K562 (cell line): ENCODE measurements around the gene RCSD1. TPM values are rescaled to one million over a fixed set of nuclear protein-coding genes. Genes with fewer than 3 reads are reported as not detected.
A peak's percentile ranks its signal among the peaks of the same experiment; 100 is the strongest.

Experiments used
- ATAC-seq: fragments of 200-7000 bp; cut with Tn5 transposase; 3 replicates; pipeline ENCODE4 v1.9.1; 2020; ENCODE audit warnings: moderate library complexity
- BruUV-seq: library from RNA; stranded (reverse); fragments of 400-500 nt; replicated peaks from 2 replicates; lab custom pipeline; 2021; lab: Mats Ljungman, UMichigan
- CTCF ChIA-PET: fragments of 300-600 bp; formaldehyde crosslinking; extraction: SDS; loops from one replicate; lab custom pipeline; 2021; ENCODE audit warnings: low intra/inter-chr PET ratio; lab: Yijun Ruan, JAX
- POLR2A ChIA-PET: fragments of 300-600, 350-650 bp; sonication (Branson Sonifier 250); formaldehyde crosslinking; extraction: SDS; loops from one replicate; lab custom pipeline; 2021; ENCODE audit warnings: antibody characterized with exemption, inconsistent platforms; lab: Yijun Ruan, JAX
- DNase-seq, 4 experiments: peaks; one replicate each; pipeline versions ENCODE4 v3.0.0 to v3.0.0-alpha.2; 2011 to 2018; ENCODE audit warnings: low spot score in 3 of 4, mixed read lengths in 3 of 4; ENCODE audit errors: extremely low read depth in 1 of 4
- FAIRE-seq: peaks from 2 replicates; lab custom pipeline; 2011; peaks lifted over from hg19 to GRCh38; lab: Jason Lieb, UNC
- H2AFZ ChIP-seq: 2 replicates; pipeline ENCODE4 v1.6.0; 2011; ENCODE audit warnings: low read depth, low read length, control low read depth, inconsistent platforms
- H3K27ac ChIP-seq: fragments of 200-600 bp; 3 replicates; pipeline ENCODE4 v1.8.0; 2011; ENCODE audit warnings: low read depth, mild to moderate bottlenecking, control low read depth, inconsistent platforms, low read length, moderate library complexity, mixed read lengths; ENCODE audit errors: extremely low read depth
- H3K27me3 ChIP-seq, 2 experiments: fragments of 300-600 bp in 1 of 2; 2 replicates in 1 of 2; 3 replicates in 1 of 2; pipeline versions ENCODE4 v1.6.0 to v1.8.0; 2011; ENCODE audit warnings: inconsistent platforms in 2 of 2, low read length in 2 of 2, mild to moderate bottlenecking in 1 of 2, mixed read lengths in 1 of 2, moderate library complexity in 1 of 2; ENCODE audit not compliant: control insufficient read depth in 2 of 2, insufficient read depth in 2 of 2
- H3K36me3 ChIP-seq: fragments of 300-600 bp; 3 replicates; pipeline ENCODE4 v1.8.0; 2011; ENCODE audit warnings: mild to moderate bottlenecking, low read length, inconsistent platforms; ENCODE audit not compliant: control insufficient read depth, insufficient read depth
- H3K4me1 ChIP-seq, 2 experiments: fragments of 200-600 bp in 1 of 2; replicated peaks in 1 of 2; 2 replicates in 1 of 2; 3 replicates in 1 of 2; pipeline versions ENCODE4 v1.5.1 to v1.8.0; 2011; ENCODE audit warnings: inconsistent platforms in 2 of 2, low read length in 2 of 2, mild to moderate bottlenecking in 1 of 2, mixed read lengths in 1 of 2, moderate library complexity in 1 of 2; ENCODE audit not compliant: control insufficient read depth in 2 of 2, insufficient read depth in 2 of 2
- H3K4me2 ChIP-seq: 2 replicates; pipeline ENCODE4 v1.6.1; 2011; ENCODE audit warnings: low read length, control low read depth, inconsistent platforms, mixed read lengths; ENCODE audit not compliant: insufficient read depth
- H3K4me3 ChIP-seq: fragments of 200-600 bp; sonication (generic), shearing (Covaris generic); 2 replicates; pipeline ENCODE4 v1.5.1; 2016; ENCODE audit warnings: control low read depth, inconsistent platforms
- H3K79me2 ChIP-seq: fragments of 200-600 bp; 3 replicates; pipeline ENCODE4 v1.8.0; 2011; ENCODE audit warnings: low read length, inconsistent platforms; ENCODE audit not compliant: control insufficient read depth, insufficient read depth
- H3K9ac ChIP-seq, 2 experiments: 2 replicates each; pipeline versions ENCODE4 v1.6.0 to v1.6.1; 2011; ENCODE audit warnings: low read depth in 2 of 2, low read length in 2 of 2, control low read depth in 1 of 2, inconsistent platforms in 1 of 2, mild to moderate bottlenecking in 1 of 2, mixed read lengths in 1 of 2; ENCODE audit not compliant: insufficient read depth in 1 of 2
- H3K9me1 ChIP-seq: one replicate; pipeline ENCODE4 v1.6.0; 2011; ENCODE audit warnings: inconsistent platforms, mild to moderate bottlenecking, low read length, moderate library complexity; ENCODE audit not compliant: control insufficient read depth, insufficient read depth
- H3K9me3 ChIP-seq: replicated peaks from 2 replicates; pipeline ENCODE4 v1.5.1; 2011; ENCODE audit warnings: low read depth, low read length, inconsistent platforms; ENCODE audit not compliant: control insufficient read depth, insufficient read depth
- H4K20me1 ChIP-seq: replicated peaks from 2 replicates; pipeline ENCODE4 v1.6.1; 2011; ENCODE audit warnings: low read length, inconsistent platforms, mixed read lengths; ENCODE audit not compliant: control insufficient read depth, insufficient read depth
- DIDO1 ChIP-seq: fragments of 450-650 bp; IDR thresholded peaks from 2 replicates; pipeline ENCODE4 v1.6.1; 2016; ENCODE audit warnings: low read depth, missing biosample characterization, missing genetic modification characterization
- KAT8 ChIP-seq: fragments of 450-650 bp; IDR thresholded peaks from 2 replicates; pipeline ENCODE4 v1.6.1; 2016; ENCODE audit warnings: low read depth, mild to moderate bottlenecking
- POLR2AphosphoS2 ChIP-seq: IDR thresholded peaks from 2 replicates; pipeline ENCODE4 v1.6.1; 2012; ENCODE audit warnings: low read length, improper control_type of control experiment
- RB1 ChIP-seq: fragments of 450-650 bp; IDR thresholded peaks from 2 replicates; pipeline ENCODE4 v1.6.1; 2017; ENCODE audit warnings: low read depth, mild to moderate bottlenecking
- SMARCA5 ChIP-seq: fragments of 450-650 bp; IDR thresholded peaks from 2 replicates; pipeline ENCODE4 v1.6.1; 2016
- WGBS: fragments of 100-300 bp; shearing (Covaris generic); methylation state at CpG from one replicate; pipeline ENCODE4 v1.1.6; 2016; ENCODE audit warnings: low coverage, mixed read lengths; ENCODE audit not compliant: insufficient coverage; ENCODE audit errors: missing lambda C conversion rate; 5-methylcytosine and 5-hydroxymethylcytosine counted together
- in situ Hi-C: fragments of 300-500 bp; cut with MboI; formaldehyde crosslinking; loops from 4 replicates; pipeline ENCODE4 v1.15.0; 2018; ENCODE audit warnings: inconsistent platforms, mixed read lengths
- intact Hi-C: fragments of 100-400 bp; cut with micrococcal nuclease; formaldehyde crosslinking; loops from 2 replicates; pipeline ENCODE4 v1.14.2; 2022
- polyA plus RNA-seq, 8 experiments: library from polyadenylated mRNA; depleted of rRNA in 4 of 8; stranded (reverse) in 5 of 8; unstranded in 3 of 8; fragments of >200 nt; fragmentation: Nextera tagmentation in 2 of 8; fragmentation: Illumina TruSeq in 1 of 8; extraction: Ambion mirVana in 2 of 8; extraction: Trizol in 1 of 8; gene quantifications; 2 replicates each; pipeline versions ENCODE4 v1.2.1 to v1.2.3, GENCODE V29; 2011 to 2014; ENCODE audit warnings: inconsistent platforms in 1 of 8, missing spikeins in 1 of 8
- total RNA-seq, 7 experiments: library from RNA; depleted of rRNA in 6 of 7; stranded (reverse); fragments of >200 nt in 6 of 7; fragmentation: Illumina TruSeq in 2 of 7; extraction: Trizol in 2 of 7; gene quantifications; 2 replicates each; pipeline versions ENCODE4 v1.2.1 to v1.2.3, GENCODE V29; 2011 to 2021; ENCODE audit warnings: low replicate concordance in 1 of 7
- TF ChIP-seq, protein P1 (sequence below): sonication (generic); formaldehyde crosslinking; IDR thresholded peaks from 2 replicates; pipeline ENCODE4 v1.8.1; 2022; ENCODE audit warnings: missing genetic modification reagents
- TF ChIP-seq, protein P2 (sequence below): sonication (generic); formaldehyde crosslinking; IDR thresholded peaks from 2 replicates; pipeline ENCODE4 v1.5.0; 2020; ENCODE audit warnings: missing genetic modification reagents
- TF ChIP-seq, protein P3 (sequence below): fragments of 150-350 bp; IDR thresholded peaks from 2 replicates; pipeline ENCODE4 v1.6.1; 2014; ENCODE audit warnings: low read depth, mild to moderate bottlenecking, low read length, borderline replicate concordance

The RCSD1 gene
- total and polyA plus RNA-seq, 9 of the 15 experiments (the other 6 are each of a cell fraction or from before 2014, with no cell fraction given) = 7.8 to 69.8 (median 45.3) TPM

DNA sequence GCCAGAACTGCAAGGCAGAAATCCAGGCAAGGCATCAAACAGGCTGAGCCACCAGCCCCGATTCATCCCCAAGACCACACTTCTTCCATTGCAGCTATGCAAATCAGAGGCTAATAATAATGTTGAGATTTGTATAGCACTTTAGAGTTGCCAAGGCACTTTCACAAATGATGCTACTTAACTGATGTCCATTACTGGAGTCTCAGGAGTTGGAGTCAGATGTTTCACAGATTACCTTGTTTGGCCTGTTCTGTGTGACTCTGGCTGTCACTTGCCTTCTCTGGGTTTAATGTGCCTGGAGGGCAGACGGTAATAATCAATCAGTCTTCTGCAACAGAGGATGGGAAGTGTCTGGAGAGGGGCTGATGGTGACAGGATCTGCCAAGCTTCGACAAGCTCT is 51.0 kb downstream of the RCSD1 start (continued):
- TF ChIP-seq, protein P1, sequence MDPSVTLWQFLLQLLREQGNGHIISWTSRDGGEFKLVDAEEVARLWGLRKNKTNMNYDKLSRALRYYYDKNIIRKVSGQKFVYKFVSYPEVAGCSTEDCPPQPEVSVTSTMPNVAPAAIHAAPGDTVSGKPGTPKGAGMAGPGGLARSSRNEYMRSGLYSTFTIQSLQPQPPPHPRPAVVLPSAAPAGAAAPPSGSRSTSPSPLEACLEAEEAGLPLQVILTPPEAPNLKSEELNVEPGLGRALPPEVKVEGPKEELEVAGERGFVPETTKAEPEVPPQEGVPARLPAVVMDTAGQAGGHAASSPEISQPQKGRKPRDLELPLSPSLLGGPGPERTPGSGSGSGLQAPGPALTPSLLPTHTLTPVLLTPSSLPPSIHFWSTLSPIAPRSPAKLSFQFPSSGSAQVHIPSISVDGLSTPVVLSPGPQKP = no peak
- TF ChIP-seq, all 486 proteins: peak for 0

DNA sequence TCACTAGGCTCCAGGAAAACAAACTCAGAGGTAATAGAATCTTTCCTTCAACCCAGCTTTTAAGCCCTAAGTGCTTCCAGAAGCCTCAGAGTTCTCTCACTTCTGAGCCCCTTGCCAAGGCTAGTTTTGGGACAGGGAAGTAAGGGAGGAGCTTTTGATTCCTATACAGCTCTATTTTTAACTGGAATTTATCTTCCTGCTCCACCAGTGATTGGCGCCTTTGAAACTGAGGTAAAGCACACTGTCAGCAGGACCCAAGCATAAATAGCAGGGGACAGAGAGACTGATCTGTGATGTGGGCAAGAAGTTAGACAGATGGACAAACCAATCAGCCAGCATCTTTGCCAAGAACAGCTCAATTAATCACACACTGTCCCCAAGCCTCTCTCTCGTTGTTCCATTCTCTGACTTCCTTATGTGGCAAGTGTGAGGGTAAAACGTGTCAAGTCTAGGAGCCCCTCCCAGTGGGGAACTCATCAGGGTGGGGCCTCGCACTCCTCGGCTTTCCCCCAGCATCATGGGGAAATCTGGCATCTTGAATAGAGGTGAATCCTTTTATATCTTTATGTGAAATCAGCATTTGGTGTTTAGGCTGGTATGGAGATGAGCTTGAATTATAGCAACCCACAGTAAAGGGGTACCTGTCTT is 51.5 kb downstream of the RCSD1 start:
- in situ Hi-C loops (loop anchor here (25.0 kb wide), 2 partner anchors 1494 to 1669 kb away; no protein-coding TSS in a partner anchor), intact Hi-C loops (loop anchor here (10.0 kb wide), 2 partner anchors 237 to 403 kb away; no protein-coding TSS in a partner anchor)
- TF ChIP-seq DIDO1 (no peak), POLR2AphosphoS2 (no peak), KAT8 (no peak), SMARCA5 (no peak), RB1 (no peak)
- TF ChIP-seq, protein P2, sequence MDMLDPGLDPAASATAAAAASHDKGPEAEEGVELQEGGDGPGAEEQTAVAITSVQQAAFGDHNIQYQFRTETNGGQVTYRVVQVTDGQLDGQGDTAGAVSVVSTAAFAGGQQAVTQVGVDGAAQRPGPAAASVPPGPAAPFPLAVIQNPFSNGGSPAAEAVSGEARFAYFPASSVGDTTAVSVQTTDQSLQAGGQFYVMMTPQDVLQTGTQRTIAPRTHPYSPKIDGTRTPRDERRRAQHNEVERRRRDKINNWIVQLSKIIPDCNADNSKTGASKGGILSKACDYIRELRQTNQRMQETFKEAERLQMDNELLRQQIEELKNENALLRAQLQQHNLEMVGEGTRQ = no peak
- TF ChIP-seq, protein P3, sequence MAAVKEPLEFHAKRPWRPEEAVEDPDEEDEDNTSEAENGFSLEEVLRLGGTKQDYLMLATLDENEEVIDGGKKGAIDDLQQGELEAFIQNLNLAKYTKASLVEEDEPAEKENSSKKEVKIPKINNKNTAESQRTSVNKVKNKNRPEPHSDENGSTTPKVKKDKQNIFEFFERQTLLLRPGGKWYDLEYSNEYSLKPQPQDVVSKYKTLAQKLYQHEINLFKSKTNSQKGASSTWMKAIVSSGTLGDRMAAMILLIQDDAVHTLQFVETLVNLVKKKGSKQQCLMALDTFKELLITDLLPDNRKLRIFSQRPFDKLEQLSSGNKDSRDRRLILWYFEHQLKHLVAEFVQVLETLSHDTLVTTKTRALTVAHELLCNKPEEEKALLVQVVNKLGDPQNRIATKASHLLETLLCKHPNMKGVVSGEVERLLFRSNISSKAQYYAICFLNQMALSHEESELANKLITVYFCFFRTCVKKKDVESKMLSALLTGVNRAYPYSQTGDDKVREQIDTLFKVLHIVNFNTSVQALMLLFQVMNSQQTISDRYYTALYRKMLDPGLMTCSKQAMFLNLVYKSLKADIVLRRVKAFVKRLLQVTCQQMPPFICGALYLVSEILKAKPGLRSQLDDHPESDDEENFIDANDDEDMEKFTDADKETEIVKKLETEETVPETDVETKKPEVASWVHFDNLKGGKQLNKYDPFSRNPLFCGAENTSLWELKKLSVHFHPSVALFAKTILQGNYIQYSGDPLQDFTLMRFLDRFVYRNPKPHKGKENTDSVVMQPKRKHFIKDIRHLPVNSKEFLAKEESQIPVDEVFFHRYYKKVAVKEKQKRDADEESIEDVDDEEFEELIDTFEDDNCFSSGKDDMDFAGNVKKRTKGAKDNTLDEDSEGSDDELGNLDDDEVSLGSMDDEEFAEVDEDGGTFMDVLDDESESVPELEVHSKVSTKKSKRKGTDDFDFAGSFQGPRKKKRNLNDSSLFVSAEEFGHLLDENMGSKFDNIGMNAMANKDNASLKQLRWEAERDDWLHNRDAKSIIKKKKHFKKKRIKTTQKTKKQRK = no peak
- Histone ChIP-seq H3K36me3 (peaks cover 41% of the 10 kb centered on the region), H2AFZ (no peak overlapping the region), H3K27ac (no peak overlapping the region), H3K79me2 (no peaks in the 10 kb centered on the region), H3K4me2 (no peak overlapping the region), H3K9me3 (no peaks in the 10 kb centered on the region), H3K27me3 (no peaks in the 10 kb centered on the region), H3K4me1 (peaks cover 8 to 22% of the 10 kb centered on the region in 2 experiments; a peak in 4 of 5 replicates), H3K9me1 (peaks cover 3% of the 10 kb centered on the region), H4K20me1 (0 out of 2 replicates have a peak, but pooled peaks cover 3% of the 10 kb centered on the region), H3K4me3 (no peak overlapping the region), H3K9ac (no peak overlapping the region)
- DNase-seq = no peak
- FAIRE-seq = peak; percentile 6
- no peak for ATAC-seq
- no TSS peak for BruUV-seq
- ChIA-PET CTCF (interaction anchor here (0.6 kb wide), 1 partner anchor 50 kb away, joined by 3 read pairs; no protein-coding TSS in a partner anchor), POLR2A (interaction anchor here (1.1 to 1.2 kb wide), 3 partner anchors 26 to 138 kb away, joined by 3 to 5 read pairs (median 4); no protein-coding TSS in a partner anchor)
- WGBS = 66% methylated on average over 5 of the region's 5 CpGs
